HL-60/S4 treated with retinoic acid at 250 ng/mL for 4 days and 3 days (cell line): ENCODE results near the gene ADAMTS17.

Experiments used
- in situ Hi-C: fragments of 300-500 bp; cut with MboI; formaldehyde crosslinking; loops from 2 replicates; pipeline ENCODE4 v1.7.0; 2022; ENCODE audit warnings: low sequenced_read_pairs

ADAMTS17 gene

DNA sequence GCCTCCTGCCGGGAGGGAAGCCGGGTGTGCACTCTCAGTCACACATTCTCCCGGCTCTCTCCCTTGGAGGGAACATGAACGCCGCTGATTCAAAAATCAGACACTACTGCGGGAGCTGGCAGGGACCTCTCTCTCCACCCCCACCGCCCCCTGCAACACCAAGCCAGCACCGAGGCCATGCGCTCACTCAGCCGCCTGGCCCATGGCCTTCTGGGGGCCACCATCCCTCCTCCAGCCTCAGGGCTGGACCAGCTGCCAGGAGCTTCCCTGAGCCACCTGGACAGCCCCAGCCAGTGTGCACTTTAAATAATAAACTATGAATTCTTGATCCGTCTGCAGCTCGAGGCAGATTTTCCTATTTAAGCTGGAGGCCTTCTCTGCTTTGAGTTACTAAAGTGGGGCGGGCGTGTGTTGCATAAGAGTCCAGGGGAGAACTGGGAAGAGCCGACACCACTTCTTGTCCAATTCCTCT lies 30.6 kb downstream of the ADAMTS17 start:
- in situ Hi-C loops = no loop called here

DNA sequence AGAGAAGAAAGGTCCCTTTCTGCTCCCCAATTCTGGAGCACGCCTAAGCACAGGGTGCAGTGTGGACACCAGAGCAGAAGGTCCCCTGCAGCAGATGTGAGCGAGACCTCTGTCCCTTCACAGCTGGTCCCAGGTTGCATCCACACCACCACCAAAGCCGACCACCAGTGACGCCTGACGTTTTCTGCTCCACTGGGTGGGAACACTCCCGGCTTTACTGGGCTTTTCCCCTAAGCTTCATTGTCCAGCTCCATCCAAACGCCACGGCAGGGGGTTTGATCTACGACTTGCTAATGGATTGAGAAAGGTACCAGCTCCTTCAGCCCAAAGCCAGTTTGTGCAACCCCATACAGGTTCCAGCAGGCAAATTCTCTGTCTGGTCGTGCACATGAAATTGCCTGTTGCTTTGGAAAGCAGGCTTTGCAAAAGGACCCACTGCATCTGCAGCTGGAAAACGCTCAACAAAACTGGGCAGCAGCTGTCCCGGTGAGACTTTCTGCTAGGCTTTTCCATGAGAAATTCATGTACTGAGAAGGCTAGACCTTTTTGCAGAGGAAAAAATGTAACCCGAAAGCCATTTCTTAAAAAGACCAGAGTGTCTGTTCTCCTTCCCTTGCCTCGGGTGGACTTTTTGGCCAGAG lies 31.1 kb downstream of the ADAMTS17 start:
- in situ Hi-C loops = no loop called here

DNA sequence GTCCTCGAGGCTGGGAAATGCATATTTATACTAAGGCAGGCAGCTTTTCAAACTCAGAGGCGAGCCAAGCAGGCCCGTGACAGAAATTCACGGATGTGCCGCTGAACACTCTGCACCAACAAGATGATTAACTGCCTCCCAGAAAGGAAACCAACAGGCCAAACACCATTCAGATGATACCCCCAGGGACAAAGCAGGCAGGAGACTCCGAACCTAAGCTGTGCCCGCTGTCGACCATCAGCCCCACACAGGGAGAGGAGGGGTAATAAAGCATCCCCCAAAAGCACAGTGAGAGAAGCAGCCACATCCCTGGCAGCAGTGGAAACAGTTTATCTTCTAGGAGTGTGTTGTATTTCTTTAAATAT lies 31.8 kb downstream of the ADAMTS17 start:
- in situ Hi-C loops = no loop called here

DNA sequence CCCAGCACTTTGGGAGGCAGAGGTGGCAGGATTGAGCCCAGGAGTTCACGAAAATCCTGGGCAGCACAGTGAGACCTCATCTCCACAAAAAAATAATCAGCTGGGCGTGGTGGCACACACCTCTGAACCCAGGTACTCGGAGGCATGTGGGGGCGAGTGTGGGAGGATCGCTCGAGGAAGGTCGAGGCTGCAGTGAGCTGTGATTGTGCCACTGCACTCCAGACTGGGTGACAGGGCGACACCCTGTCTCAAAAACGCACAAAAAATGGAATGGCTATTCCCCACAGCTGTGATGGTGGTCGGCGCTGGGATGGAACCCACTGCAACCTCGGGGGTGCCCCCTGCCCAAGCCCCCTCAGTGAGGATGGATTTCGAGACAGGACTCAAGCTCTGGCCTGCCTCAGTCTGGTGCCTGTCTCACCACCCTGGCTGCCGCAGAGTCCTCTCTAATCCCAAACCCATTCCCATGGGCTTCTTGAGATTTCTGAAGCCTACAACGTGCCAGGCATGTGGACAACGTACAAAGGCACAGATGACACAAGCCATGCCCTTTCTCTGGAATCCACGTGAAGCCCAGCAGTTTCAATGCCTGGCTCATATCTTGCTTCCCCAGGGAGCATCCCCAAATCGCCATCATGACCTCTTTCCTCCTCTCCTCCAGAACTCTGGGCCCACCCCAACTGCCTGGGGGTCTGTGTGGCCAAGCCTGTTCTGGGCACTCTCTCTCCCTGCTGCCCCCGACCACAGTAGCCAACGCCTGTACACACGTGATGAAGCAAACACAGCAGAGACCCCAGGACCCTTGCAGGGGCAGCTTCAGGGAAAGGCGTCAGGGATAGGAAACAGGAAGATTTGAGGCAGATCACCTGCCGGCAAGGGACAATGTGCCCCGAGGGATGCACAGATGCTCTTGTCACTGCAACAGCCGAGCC lies 32.4 kb downstream of the ADAMTS17 start:
- in situ Hi-C loops = no loop called here

DNA sequence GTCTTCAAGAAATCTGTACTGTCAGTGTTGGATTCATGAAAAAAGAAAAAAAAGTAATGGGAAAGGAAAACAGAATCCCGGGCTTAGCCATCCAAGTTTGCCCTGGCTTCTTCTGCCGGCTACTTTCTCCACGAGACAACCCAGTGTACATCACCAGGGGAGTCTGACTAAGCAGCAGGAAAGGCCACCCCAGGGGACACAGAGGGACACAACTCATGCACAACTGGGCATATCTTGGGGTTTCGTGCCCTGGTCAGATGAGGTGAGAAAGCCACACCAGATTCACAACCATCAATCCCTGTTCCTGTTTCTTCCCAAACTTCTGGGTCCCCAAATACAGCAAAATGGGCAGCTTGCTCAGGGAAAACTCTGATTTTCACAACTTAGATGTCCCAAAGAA lies 33.2 kb downstream of the ADAMTS17 start:
- in situ Hi-C loops = no loop called here

DNA sequence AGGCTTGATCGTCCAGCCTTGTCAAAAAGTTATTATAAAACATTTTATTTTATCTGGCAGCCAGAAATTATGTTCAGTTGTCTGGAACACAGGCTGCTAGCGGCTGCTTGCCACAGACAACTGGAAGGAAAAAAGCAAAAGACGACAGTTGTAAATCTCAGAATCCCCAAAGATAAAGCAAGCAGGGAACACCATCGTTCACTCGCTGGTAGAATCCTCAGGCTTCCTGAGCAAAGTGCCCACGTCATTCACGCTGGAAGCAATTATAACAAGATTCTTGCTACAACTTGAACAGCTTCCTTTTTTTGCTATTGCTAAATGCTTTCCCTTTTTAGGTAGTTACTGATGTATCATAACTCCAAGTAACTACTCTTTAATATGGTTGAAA lies 33.6 kb downstream of the ADAMTS17 start:
- in situ Hi-C loops = no loop called here

DNA sequence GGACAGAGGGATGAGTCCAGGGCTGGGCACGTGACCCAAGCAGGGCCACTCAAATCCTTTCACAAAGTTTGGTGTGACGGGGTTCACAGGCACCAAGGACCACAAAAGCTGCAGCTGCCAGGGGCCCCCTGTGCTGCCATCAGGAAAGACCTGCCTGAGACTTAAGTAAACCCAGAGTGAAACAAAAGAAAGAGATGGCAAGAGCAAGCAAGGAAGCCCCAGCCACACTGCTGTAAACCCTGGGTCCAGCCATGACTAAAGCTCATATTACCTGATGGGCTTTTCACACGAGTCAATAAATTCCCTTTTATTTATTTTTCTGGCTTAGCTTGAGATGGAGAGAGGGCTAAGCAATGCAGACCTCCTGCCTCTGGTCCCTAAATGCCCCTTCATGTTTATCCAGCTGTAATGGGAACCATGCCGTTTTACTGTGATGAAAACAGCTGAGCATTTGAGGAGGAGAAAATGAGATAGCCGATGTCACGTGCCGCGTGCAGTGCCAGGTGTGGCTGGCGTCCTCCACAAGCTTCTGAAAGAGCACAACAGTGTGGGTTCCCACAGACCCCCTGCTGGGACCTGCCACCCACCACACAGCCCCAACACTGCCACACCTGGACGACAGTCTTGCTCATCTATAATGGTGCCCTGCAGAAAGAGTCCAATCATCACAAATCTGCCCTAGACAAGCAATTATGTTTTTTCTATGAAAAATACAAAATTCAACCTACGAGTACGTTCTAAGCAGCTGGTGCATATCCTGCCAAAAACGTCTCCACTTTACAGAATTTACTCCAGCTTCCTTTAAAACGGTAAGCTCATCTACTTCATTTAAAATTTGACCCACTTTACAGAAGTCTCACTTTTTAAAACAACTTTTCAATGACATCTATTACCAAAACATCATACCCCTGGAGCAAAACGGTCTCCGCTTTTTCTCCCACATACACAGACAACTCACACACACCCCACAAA lies 34.2 kb downstream of the ADAMTS17 start:
- in situ Hi-C loops = no loop called here

DNA sequence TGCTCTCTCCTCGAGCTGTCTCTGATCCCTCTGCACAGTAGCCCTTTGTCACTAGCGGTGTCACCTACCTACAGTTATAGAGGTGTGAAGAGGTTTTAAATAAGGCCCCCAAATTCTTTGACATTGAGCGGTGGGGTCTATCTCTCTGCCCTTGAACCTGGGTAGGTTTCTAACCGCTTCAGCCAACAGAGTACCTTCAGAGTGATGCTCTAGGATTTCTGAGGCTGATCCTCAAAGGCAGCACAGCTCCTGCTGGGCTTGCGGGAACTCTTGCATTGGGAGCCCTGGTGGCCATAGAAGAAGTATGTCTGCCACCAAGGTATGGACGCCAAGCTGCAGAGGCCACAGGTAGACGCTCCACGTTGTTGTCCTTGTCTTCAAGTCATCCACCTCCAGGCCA lies 35.7 kb downstream of the ADAMTS17 start:
- in situ Hi-C loops = no loop called here

DNA sequence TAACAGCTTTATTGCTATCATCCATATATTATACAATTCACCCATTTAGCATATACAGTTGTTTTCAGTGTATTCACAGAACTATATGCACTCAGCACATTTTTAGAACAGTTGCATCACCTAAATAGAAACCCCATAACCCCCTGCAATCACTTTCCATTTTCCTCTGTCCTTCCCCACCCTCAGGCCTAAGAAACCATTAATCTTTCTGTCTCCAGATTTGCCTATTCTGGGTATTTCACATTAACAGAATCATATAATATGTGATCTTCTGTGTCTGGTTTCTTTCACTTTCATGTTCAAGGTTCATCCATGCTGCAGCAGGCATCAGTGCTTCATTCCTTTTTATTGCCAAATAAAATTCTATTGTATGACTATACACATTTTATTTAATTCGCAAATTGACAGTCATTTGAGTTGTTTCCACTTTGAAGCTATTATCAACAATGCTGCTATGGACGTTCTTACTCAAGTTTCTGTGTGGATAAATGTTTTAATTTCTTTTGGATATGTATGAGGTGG lies 39.8 kb downstream of the ADAMTS17 start:
- in situ Hi-C loops = no loop called here

DNA sequence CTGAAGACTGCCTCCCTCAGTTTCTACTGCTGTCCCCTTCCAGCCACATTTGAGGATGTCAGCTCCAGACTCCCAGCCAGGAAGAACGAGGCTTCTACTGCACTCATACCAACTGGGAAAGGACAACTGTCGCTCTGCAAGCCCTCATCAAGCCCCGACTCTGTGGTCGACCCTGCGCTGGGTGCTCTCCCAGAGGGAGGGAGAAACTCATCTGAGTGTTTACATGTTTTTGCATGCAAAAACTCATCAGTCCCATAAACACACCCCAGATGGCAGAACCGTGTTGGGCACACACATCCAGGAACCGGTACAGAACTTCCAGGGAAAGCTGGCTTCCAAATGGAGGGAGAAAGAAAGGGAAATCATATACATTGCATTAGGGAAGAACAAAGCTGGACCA lies 43.5 kb downstream of the ADAMTS17 start:
- in situ Hi-C loops = no loop called here

DNA sequence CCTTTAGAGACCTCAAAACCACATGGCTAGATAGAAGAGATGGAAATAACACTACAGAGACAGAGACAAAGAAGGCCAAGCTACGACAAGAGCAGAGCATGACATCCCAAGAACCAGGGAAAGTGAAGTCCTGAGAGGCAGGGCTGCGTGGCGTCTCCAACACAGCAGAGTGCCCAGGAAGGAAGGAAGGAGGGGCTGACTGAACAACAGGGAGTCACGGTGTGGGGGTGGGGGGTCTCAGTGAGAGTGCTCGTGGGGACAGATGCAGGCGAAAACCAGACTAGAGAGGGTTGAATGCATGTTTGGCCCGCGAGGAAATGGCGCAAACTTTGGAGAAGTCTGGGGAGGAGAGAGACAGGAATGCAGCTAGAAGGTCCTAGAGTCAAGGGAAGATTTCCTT lies 44.0 kb downstream of the ADAMTS17 start:
- in situ Hi-C loops = no loop called here

DNA sequence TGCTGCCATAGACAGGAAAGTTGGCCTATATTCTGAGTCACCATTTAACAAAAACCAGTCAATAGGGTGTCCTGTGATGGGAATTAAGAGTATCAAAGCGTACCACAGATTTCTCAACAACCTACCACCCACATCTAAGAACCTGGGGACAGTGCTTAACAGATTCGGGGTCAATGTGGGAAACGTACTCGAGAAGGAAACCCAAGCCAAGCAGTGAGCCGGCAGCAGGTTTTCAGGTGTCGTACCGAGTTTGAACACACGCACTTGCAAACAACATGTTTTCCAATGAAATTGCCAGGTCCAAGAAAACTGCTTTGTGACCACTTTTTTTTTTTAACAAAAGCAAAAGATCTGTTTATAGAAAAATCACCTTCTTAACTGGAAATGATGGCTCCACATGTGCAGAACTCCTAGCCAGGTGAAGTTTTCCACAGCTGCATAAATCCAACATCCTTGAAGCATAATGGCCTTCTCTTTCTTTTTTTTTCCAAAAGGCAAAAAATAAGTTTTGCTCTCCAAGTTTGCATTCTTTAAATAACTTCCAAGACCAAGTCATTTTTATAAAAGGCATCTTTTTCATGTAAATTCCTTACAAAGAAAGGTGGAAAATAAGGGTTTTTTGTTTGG lies 45.7 kb downstream of the ADAMTS17 start:
- in situ Hi-C loops = no loop called here

DNA sequence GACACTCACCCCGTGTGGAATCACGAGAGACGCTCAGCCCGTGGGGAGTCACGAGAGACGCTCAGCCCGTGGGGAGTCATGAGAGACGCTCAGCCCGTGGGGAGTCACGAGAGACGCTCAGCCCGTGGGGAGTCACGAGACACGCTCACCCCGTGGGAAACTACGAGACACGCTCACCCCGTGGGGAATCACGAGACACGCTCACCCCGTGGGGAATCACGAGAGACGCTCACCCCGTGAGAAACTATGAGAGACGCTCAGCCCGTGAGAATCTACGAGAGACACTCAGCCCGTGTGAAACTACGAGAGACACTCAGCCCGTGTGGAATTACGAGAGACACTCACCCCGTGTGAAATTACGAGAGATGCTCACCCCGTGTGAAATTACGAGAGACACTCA lies 49.8 kb downstream of the ADAMTS17 start:
- in situ Hi-C loops = no loop called here

DNA sequence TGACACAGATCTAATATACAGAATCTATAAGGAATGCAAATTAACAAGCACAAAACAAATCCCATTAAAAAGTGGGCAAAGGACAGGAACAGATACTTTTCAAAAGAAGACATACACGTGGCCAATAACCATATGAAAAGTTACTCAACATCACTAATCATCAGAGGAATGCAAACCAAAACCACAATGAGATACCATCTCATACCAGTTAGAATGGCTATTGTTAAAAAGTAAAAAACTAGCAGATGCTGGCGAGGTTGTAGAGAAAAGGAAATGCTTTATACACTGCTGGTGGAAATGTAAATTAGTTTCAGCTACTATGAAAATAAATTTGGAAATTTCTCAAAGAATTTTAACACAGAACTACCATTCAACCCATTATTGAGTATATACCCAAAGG lies 50.7 kb downstream of the ADAMTS17 start:
- in situ Hi-C loops = no loop called here

DNA sequence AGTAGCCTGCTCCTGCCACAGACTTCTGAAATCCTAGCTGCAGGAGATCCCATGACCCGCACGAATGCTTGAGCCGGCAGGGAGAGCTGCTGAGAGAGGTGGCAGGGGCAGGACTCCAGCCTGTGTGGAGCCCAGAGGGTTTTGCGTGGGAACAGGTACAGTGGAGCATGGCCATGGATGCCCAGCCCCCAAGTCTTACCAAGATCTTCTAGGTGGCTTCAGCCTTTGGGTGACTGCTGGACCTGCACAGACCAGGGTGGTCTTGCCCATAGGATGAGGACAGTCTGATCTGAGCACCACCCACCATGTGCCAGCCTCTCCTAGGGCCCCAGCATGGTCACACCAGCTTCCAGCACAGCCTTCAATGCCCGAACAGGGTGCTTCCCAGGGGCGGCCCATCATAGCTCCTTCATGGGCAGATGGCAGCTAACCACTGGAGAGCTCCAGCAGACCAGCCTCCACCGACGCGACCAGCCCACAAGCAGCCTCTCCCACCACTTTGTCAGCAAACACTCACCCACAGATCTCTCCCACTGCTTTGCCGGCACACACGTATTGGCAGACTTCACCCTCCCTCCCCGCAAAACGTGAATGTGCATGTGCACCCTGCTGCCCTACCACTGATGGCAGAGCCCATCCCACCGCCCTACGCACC lies 56.0 kb downstream of the ADAMTS17 start:
- in situ Hi-C loops = no loop called here

DNA sequence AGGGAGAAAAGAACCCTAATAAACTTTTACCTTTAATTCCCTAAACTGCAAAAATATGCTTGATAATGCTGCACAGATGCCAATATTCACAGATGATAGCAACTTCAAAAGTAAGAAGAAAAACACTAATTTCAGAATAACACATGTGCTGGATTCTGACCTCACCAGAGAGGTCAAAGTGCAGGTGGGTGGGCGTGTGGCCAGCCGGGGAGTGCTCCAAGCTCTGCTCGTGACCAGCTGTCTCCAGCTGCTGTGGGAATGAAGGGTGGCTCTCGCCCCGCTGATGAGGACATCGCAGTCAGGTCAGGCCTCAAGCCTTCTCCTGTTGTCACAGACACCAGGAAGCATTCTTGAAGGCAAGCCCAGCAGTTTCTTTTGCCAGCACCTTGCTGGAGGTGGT lies 57.1 kb downstream of the ADAMTS17 start:
- in situ Hi-C loops = no loop called here

DNA sequence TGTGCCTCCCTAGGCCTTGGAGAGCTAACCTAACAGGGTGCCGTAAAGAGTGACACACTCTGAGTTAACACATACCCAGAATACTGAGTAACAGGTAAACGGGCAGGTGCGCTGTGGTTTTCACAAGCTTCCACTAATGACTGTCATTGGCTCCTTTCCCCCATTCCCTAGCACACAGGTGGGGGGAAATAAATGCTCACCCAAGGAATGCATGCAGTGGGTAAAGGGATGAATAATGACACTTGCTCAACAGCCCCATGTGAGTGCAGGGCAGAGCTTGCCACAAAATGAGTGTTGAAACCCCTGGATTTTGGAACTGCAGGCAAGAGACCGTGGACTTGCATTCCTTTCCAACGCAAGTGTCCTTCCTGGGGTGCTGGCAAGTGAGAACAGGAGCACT lies 57.6 kb downstream of the ADAMTS17 start:
- in situ Hi-C loops = no loop called here

DNA sequence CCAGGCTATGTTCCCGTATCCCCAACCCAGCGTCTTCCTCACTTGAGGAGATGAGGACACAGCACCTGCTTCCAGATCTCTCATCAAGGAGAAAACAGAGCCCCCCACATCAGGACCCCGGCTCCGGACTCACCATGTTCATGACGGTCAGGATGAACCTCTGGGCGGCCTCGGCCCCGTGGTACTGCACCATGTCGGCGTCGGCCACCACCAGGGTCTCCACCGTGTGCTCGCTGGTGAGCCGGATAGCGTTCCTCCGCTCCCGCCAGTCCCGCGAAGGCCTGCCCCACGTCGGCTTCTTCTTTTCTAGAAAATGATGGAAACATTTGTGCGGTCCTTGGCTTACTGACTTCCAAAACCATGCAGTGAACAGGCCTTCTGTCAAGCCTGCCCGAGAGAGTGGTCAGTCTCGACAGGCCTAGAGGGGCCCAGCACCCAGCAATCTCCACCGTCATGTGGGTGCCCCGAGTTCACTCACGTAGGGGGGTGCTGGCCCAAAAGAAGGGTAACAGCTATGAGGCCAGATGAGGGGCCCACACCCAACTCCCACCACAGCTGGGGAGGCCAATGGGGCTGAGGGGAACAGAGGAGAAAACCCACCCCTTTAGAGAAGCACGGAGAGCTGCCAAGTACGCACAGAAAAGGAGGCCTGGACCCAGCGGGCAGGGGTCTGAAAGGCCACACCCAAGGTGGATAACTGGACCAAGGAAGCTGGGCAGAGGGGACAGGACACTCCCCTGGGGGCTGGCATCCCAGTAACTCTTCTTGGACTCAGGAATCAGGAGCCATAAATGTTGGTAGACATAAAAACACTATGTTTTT lies 60.5 kb downstream of the ADAMTS17 start:
- in situ Hi-C loops = no loop called here

DNA sequence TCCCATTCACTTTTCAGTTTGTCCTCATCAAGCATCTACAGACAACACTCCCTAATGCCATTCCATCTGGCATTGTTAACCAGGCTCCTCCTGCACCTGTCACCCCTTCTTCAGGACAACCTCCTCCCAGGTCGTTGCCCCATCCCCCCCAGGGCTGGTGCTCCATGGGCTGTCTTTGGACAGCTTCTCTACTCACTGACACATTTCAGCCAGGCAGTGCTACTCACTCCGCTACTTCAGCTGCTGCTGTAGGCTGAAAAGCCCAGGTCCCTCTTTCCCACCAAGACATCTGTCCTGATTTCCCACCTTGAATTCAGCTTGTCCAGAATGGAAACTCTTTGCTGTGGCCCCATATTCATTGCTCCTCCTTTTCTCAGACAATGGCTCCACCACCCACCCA lies 61.9 kb downstream of the ADAMTS17 start:
- in situ Hi-C loops = no loop called here
